MM.1S (cell line): ENCODE measurements around the gene PRKCZ.
A peak's percentile ranks its signal among the peaks of the same experiment; 100 is the strongest.

Experiments used
- DNase-seq: peaks from one replicate; pipeline ENCODE4 v3.0.0-alpha.2; 2015
- H2AFZ ChIP-seq: fragments of 300-600 bp; sonication (generic); 2 replicates; pipeline ENCODE4 v1.6.0; 2016; ENCODE audit warnings: antibody characterized with exemption, low read length
- H3F3A ChIP-seq: fragments of 300-600 bp; sonication (generic); 2 replicates; pipeline ENCODE4 v1.6.1; 2016; ENCODE audit warnings: mild to moderate bottlenecking, antibody characterized with exemption, low read length, moderate library complexity, mixed read lengths; ENCODE audit not compliant: insufficient read depth
- H3K27ac ChIP-seq: fragments of 300-600 bp; sonication (generic); 2 replicates; pipeline ENCODE4 v1.5.1; 2016; ENCODE audit warnings: mild to moderate bottlenecking, low read length
- H3K27me3 ChIP-seq: fragments of 300-600 bp; sonication (generic); replicated peaks from 2 replicates; pipeline ENCODE4 v1.6.0; 2016; ENCODE audit warnings: low read length; ENCODE audit not compliant: insufficient read depth
- H3K36me3 ChIP-seq: fragments of 300-600 bp; sonication (generic); replicated peaks from 2 replicates; pipeline ENCODE4 v1.6.1; 2016; ENCODE audit warnings: mild to moderate bottlenecking, low read length, mixed read lengths; ENCODE audit not compliant: insufficient read depth
- H3K4me1 ChIP-seq: fragments of 300-600 bp; sonication (generic); 2 replicates; pipeline ENCODE4 v1.6.1; 2016; ENCODE audit warnings: low read length, mixed read lengths
- H3K4me2 ChIP-seq: fragments of 300-600 bp; sonication (generic); 2 replicates; pipeline ENCODE4 v1.6.0; 2016; ENCODE audit warnings: low read depth, low read length
- H3K4me3 ChIP-seq: fragments of 300-600 bp; sonication (generic); 2 replicates; pipeline ENCODE4 v1.5.1; 2016; ENCODE audit warnings: low read length, mixed read lengths
- H3K79me2 ChIP-seq: fragments of 300-600 bp; sonication (generic); 2 replicates; pipeline ENCODE4 v1.6.1; 2016; ENCODE audit warnings: mixed run types, low read length, mixed read lengths
- H3K9ac ChIP-seq: fragments of 300-600 bp; sonication (generic); 2 replicates; pipeline ENCODE4 v1.6.1; 2016; ENCODE audit warnings: low read length, mixed read lengths
- H3K9me2 ChIP-seq: fragments of 300-600 bp; sonication (generic); replicated peaks from 2 replicates; pipeline ENCODE4 v1.6.1; 2016; ENCODE audit warnings: mild to moderate bottlenecking, low read length, mixed read lengths; ENCODE audit not compliant: insufficient read depth
- H3K9me3 ChIP-seq: fragments of 300-600 bp; sonication (generic); replicated peaks from 2 replicates; pipeline ENCODE4 v1.6.1; 2016; ENCODE audit warnings: mild to moderate bottlenecking, low read length, mixed read lengths; ENCODE audit not compliant: insufficient read depth
- H4K20me1 ChIP-seq: fragments of 300-600 bp; sonication (generic); 2 replicates; pipeline ENCODE4 v1.6.1; 2016; ENCODE audit warnings: mild to moderate bottlenecking, low read length, moderate library complexity, mixed read lengths; ENCODE audit not compliant: insufficient read depth
- EZH2 ChIP-seq: fragments of 300-600 bp; sonication (generic); optimal IDR thresholded peaks from 2 replicates; pipeline ENCODE3; 2017; ENCODE audit warnings: low read depth, mild to moderate bottlenecking, antibody characterized with exemption, low read length, mixed read lengths
- EZH2phosphoT487 ChIP-seq: fragments of 300-600 bp; sonication (generic); IDR thresholded peaks from 2 replicates; pipeline ENCODE4 v1.6.1; 2018; ENCODE audit warnings: antibody characterized with exemption, low read length
- TF ChIP-seq, protein P1 (sequence below): fragments of 300-600 bp; sonication (generic); IDR thresholded peaks from 2 replicates; pipeline ENCODE4 v1.5.1; 2016; ENCODE audit warnings: antibody characterized with exemption, low read length, mixed read lengths

Gene PRKCZ

DNA sequence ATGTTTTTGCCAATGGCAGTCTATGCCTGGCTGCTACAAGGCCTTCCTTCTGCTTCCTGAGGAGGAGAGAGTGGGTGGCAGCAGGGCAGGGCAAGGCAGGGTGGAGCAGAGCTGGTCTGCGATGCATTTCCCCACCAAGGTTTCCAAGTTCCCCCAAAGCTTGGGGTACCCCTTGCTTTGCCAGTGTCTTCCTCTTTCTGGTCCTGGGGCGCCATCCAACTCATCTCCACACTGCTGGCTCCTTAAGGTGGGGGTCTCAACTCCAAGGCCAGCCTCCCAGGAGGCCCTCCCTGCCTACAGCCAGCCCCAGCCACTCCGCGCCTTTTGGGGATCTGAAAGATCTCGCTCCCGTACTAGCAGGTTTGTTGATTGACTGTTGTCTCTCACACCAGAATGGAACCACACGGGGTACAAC lies 174.0 kb downstream of the PRKCZ start:
- DNase-seq: no peak
- no peaks in the 10 kb centered on the region for H3K9me3 ChIP-seq
- H3K9me2 ChIP-seq: no peaks in the 10 kb centered on the region
- no peak overlapping the region for H3K9ac ChIP-seq
- H3K79me2 ChIP-seq: peaks cover 3% of the 10 kb centered on the region
- no peaks in the 10 kb centered on the region for H3F3A ChIP-seq
- no peak overlapping the region for H2AFZ ChIP-seq
- TF ChIP-seq EZH2: no peak
- no peak for TF ChIP-seq EZH2phosphoT487
- TF ChIP-seq, protein P1, sequence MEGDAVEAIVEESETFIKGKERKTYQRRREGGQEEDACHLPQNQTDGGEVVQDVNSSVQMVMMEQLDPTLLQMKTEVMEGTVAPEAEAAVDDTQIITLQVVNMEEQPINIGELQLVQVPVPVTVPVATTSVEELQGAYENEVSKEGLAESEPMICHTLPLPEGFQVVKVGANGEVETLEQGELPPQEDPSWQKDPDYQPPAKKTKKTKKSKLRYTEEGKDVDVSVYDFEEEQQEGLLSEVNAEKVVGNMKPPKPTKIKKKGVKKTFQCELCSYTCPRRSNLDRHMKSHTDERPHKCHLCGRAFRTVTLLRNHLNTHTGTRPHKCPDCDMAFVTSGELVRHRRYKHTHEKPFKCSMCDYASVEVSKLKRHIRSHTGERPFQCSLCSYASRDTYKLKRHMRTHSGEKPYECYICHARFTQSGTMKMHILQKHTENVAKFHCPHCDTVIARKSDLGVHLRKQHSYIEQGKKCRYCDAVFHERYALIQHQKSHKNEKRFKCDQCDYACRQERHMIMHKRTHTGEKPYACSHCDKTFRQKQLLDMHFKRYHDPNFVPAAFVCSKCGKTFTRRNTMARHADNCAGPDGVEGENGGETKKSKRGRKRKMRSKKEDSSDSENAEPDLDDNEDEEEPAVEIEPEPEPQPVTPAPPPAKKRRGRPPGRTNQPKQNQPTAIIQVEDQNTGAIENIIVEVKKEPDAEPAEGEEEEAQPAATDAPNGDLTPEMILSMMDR: no peak
- H3K4me1 ChIP-seq: peaks cover 3% of the 10 kb centered on the region; the same call in 1 of the 2 replicates
- H3K4me3 ChIP-seq: no peak overlapping the region
- peaks cover 54% of the 10 kb centered on the region for H3K27me3 ChIP-seq
- H3K4me2 ChIP-seq: no peak overlapping the region
- no peak overlapping the region for H3K27ac ChIP-seq
- H4K20me1 ChIP-seq: no peaks in the 10 kb centered on the region
- H3K36me3 ChIP-seq: no peaks in the 10 kb centered on the region

DNA sequence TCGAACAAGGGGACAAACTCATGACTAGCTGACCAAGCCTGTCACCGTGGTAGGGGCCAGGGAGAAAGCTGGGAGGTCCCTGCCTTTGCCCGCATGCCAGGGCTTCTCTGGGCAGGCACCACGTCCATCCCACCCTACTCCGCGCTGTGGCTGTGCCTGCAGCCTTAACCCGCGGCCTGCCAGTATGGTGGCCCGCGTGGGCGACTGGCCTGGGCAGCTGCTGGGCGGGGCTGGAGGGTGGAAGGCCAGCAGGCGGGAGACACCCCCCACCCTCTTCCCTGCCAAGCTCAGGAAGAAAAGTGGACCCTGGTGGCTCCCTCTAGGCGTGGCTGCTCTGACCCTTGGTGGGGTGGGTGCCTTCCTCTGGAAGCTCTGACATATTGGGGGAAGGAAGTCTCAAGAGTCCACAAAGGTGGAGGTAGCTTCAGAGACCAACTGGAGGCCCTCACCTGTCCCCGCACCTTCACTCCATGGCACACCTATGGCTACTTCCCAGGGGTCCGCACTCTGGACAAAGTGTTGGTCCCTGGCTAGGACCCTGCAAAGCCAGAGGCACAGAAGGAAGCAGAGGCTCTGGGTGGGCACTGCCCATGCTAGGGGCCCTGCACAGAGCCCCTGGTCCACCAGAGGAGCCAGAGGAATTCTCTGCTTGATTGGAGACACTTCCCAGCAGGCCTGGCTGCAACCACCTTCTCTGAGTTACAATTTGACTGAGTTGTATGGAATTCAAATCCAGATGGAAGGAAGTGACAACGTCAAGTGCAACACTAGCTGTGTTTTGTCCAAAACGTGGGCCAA lies 174.6 kb downstream of the PRKCZ start:
- Histone ChIP-seq H3K27me3 (peaks cover 51% of the 10 kb centered on the region), H3F3A (no peaks in the 10 kb centered on the region), H3K9me2 (no peaks in the 10 kb centered on the region), H3K79me2 (peaks cover 10% of the 10 kb centered on the region), H3K9me3 (no peaks in the 10 kb centered on the region), H3K36me3 (no peaks in the 10 kb centered on the region), H3K9ac (no peak overlapping the region), H3K4me1 (peaks cover 7% of the 10 kb centered on the region; the same call in 1 of the 2 replicates), H4K20me1 (no peaks in the 10 kb centered on the region), H2AFZ (no peak overlapping the region), H3K4me2 (no peak overlapping the region), H3K27ac (no peak overlapping the region), H3K4me3 (no peak overlapping the region)
- no peak for DNase-seq
- TF ChIP-seq, protein P1: no peak
- TF ChIP-seq EZH2: no peak
- TF ChIP-seq EZH2phosphoT487: no peak

DNA sequence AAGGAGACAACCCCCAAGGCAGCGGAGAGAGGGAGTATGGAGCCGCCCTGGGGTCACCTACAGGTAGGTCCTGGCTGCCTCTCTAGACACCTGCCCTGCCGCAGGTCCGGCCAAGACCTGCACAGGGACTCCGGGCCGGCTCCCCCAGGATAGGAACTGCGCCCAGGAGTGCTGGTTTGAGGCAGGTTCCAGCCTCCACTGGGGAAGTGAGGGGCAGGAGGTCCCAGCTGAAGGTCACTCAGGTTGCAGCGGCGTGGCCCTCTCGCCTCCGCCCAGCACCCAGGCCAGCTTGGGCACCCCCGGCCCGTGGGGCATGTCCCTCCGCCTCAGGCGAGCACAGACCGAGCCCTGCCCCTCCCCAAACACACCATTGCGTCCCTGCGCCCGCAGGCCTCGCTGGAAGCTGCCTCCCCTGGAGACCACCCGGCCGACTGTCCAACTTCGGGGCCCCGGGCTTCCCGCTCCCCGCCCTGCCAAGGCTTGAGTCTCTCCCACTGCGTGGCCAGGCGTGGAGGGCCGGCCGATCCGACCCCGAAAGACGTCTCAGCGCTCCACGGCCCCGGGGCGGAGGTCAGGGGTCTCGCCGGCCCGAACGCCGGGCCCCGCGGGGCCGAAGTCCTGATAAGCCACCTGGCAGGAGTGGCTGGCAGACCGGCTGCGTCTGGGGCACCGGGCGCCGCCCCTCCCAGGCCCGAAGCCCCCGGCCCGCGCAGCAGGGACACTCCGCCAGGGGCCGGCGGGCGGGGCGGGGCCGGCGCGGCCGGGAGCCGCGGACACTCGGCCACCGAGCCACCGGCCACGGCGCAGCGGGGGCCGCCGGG lies 176.5 kb downstream of the PRKCZ start:
- Histone ChIP-seq H4K20me1 (no peaks in the 10 kb centered on the region), H3K4me3 (peak overlapping the region; percentile 69), H3K9me3 (no peaks in the 10 kb centered on the region), H3K4me1 (peaks cover 14% of the 10 kb centered on the region; the same call in 1 of the 2 replicates), H3K79me2 (peaks cover 29% of the 10 kb centered on the region), H2AFZ (no peak overlapping the region), H3K4me2 (peak overlapping the region; percentile 92; the same call in 1 of the 2 replicates), H3F3A (no peaks in the 10 kb centered on the region), H3K27me3 (peaks cover 36% of the 10 kb centered on the region), H3K36me3 (no peaks in the 10 kb centered on the region), H3K27ac (no peak overlapping the region), H3K9ac (peak overlapping the region; percentile 82; the same call in 1 of the 2 replicates), H3K9me2 (no peaks in the 10 kb centered on the region)
- TF ChIP-seq, protein P1: no peak
- TF ChIP-seq EZH2 (no peak), EZH2phosphoT487 (no peak)
- no peak for DNase-seq
